H1 (cell line): Measurements from ENCODE around the gene GALNT9. TPM values are rescaled to one million over a fixed set of nuclear protein-coding genes. Genes with fewer than 3 reads are reported as not detected.

Experiments
- ASH2L ChIP-seq: fragments of 200-600, 300-600 bp; sonication (generic); IDR thresholded peaks from one replicate; pipeline ENCODE4 v1.7.1; 2017; ENCODE audit warnings: low read length
- CHD1 ChIP-seq: IDR thresholded peaks from 2 replicates; pipeline ENCODE4 v1.6.1; 2012; ENCODE audit warnings: low read depth, low read length, improper control_type of control experiment
- CTBP2 ChIP-seq: IDR thresholded peaks from 2 replicates; pipeline ENCODE4 v1.7.0; 2011; ENCODE audit warnings: borderline replicate concordance, mild to moderate bottlenecking, moderate library complexity, mixed read lengths, low read length; ENCODE audit not compliant: insufficient read depth, insufficient read length
- HDAC2 ChIP-seq, 2 experiments: fragments of 300-600 bp in 1 of 2; sonication (generic) in 1 of 2; IDR thresholded peaks; 2 replicates each; pipeline ENCODE4 v1.6.1; 2011 to 2012; ENCODE audit warnings: low read depth in 2 of 2, low read length in 2 of 2, mild to moderate bottlenecking in 2 of 2, moderate library complexity in 2 of 2, borderline replicate concordance in 1 of 2, inconsistent platforms in 1 of 2
- POU5F1 ChIP-seq: IDR thresholded peaks from 2 replicates; pipeline ENCODE4 v1.6.1; 2011; ENCODE audit warnings: low read depth, mild to moderate bottlenecking, low read length, moderate library complexity
- SUZ12 ChIP-seq: fragments of 200-600 bp; sonication (generic); IDR thresholded peaks from 2 replicates; pipeline ENCODE4 v1.6.1; 2012; ENCODE audit warnings: mild to moderate bottlenecking, inconsistent platforms, low read length, moderate library complexity, mixed read lengths
- polyA plus RNA-seq, 7 experiments: library from polyadenylated mRNA; depleted of rRNA in 3 of 7; stranded (reverse) in 5 of 7; unstranded in 2 of 7; fragments of >200 nt in 5 of 7; fragments of 200-250 nt in 2 of 7; gene quantifications; 1 replicate in 5 of 7; 2 replicates in 1 of 7; 4 replicates in 1 of 7; pipeline versions ENCODE4 v1.2.1 to v1.2.3, GENCODE V29; 2011 to 2013; ENCODE audit warnings: missing spikeins in 2 of 7, mixed read lengths in 2 of 7
- total RNA-seq: library from RNA; stranded (reverse); fragmentation: NEBNext Ultra II Directional; extraction: Animal tissue kit (Norgen Biotek cat#: 25700); gene quantifications from 2 replicates; pipeline ENCODE4 v1.2.1, GENCODE V29; 2021

GALNT9 gene
- total and polyA plus RNA-seq, 2 of the 8 experiments (the other 6 are each of a cell fraction or from before 2014, with no cell fraction given) = 2.0 to 3.6 TPM

DNA sequence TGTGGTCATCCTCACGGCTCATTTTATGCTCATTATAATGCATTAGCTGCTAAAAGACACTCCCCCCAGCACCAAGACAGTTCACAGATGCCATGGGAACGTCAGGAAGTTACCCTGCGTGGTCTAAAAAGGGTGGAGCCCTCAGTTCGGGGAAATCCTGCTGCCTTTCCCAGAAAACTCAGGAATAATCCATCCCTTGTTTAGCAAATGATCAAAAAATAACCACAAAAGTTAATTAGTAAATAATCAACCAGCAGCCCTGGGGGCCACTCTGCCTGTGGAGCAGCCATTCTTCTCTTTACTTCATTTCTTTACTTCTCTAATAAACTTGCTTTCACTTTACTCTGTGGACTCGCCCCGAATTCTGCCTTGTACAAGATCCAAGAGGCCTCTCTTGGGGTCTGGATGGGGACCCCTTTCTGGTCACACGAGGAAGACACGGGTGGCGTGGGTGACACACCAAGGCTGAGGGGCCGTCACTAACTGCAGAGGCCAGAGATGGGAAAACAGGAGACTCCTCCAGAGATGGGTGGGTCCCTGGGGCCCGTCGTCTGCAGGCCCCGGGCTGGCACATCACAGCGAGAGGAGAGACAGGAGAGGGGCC is 119.7 kb downstream of the GALNT9 start (continued):
- TF ChIP-seq HDAC2 (IDR thresholded peaks at IDR 0.05; ENCODE audit: borderline replicate concordance in 1 of 2, low read depth in 2 of 2, low read length in 2 of 2) (no peak), CHD1 (no peak), ASH2L (no peak), CTBP2 (no peak), SUZ12 (no peak), POU5F1 (no peak)
- TF ChIP-seq, all 59 proteins: peak for 0
